ENCODE measurements around the gene TDRD5. TPM values are rescaled to one million over a fixed set of nuclear protein-coding genes. Genes with fewer than 3 reads are reported as not detected.

The TDRD5 gene, protein sequence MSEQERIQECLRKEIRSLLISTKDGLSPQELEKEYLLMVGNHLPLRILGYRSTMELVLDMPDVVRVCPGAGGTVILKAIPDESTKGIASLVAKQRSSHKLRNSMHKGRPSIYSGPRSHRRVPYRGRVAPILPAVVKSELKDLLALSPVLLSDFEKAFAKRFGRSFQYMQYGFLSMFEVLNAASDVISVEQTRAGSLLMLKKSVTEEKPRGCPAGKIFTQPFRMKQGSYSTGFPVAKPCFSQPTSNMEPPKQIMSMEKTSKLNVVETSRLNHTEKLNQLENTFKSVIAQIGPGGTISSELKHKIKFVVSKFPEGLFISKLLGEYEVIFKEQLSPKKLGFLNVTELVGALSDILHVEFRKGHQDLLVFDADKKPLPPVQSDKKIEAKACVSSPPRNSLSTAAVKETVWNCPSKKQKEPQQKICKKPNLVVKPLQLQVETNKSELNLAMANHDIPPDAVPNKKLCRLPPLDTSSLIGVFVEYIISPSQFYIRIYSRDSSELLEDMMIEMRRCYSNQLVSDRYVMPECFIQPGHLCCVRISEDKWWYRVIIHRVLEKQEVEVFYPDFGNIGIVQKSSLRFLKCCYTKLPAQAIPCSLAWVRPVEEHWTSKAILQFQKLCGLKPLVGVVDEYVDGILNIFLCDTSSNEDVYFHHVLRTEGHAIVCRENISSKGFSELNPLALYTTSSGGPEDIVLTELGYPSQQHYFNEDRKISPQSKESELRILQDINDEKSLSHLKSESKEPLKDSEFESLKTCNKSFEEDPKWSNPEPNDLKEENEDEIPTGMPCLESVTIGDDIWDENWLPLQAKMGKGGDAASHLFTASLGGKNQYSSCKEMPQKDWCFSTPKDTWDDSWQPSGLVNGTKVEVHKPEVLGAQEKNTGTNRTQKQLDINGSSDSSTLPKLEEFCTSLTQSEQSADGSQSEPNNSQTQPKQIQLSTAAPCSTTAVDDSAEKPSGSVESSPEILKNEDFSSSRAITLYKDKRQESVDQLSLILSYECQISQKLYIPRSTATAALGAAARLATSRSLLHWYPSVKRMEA
- 1 to 10 TPM in 1 of 4 donors, under 1 TPM in 3; 0.24 to 1.1 (median 0.42) TPM for polyA plus RNA-seq
- long read RNA-seq, donor 1, result 0 reads
- long read RNA-seq, donor 2, result 0 reads
- long read RNA-seq, donor 3, result 0 reads
- long read RNA-seq, donor 4, result 0 reads
- long read RNA-seq, donor 5, result 0 reads
- long read RNA-seq, donor 6, result 0 reads
- long read RNA-seq, donor 7, result 0 reads
- long read RNA-seq, donor 8, result 0 reads
- long read RNA-seq, donor 9, result 0 reads
- long read RNA-seq, donor 10, result 0 reads

GRCh38 chr1:179591592-179592580 is at the start of gene TDRD5:
TDRD5 (plus strand) TSS chr1:179591832; CDS start chr1:179592616, 784 bp downstream.
- peak within 1 kb of the TSS in 2 of 3 donors; percentile 17 to 29 for H3K4me3 ChIP-seq (ENCODE audit: low read depth in 1 of 3, low read length in 3 of 3)
- WGBS, 3 donors, result 19 to 30% (median 24%) methylated on average over 58 to 75 of the region's 75 CpGs
- peaks cover 0 to 5% (median 0%) of the 10 kb centered on the region in 3 donors for H3K4me1 ChIP-seq (ENCODE audit: control insufficient read depth in 3 of 3, insufficient read depth in 2 of 3, low read depth in 1 of 3, low read length in 2 of 3)
- H3K9me3 ChIP-seq (ENCODE audit: control insufficient read depth in 2 of 2, insufficient read depth in 1 of 2, low read depth in 1 of 2, low read length in 1 of 2), result peaks cover 0 to 5% of the 10 kb centered on the region in 2 donors
- no peak within 1 kb of the TSS for H3K27ac ChIP-seq (ENCODE audit: low read depth in 1 of 3, low read length in 2 of 3)
- H3K27me3 ChIP-seq (ENCODE audit: control insufficient read depth in 3 of 3, insufficient read depth in 3 of 3, low read length in 3 of 3), result peaks cover 0 to 12% (median 5%) of the 10 kb centered on the region in 3 donors
- FAIRE-seq (no peak), DNase-seq (peak; percentile 62 to 79)
- H3K36me3 ChIP-seq (ENCODE audit: control insufficient read depth in 3 of 3, insufficient read depth in 2 of 3, low read depth in 1 of 3, low read length in 3 of 3), result no peaks in the 10 kb centered on the region

GRCh38 chr1:179545321-179545720 is 46.3 kb upstream of the TDRD5 start:
- FAIRE-seq, result no peak
- no peaks in the 10 kb centered on the region for H3K4me1 ChIP-seq (ENCODE audit: control insufficient read depth in 3 of 3, insufficient read depth in 2 of 3, low read depth in 1 of 3, low read length in 2 of 3)

GRCh38 chr1:179547021-179547535 is 44.6 kb upstream of the TDRD5 start:
- no peaks in the 10 kb centered on the region for H3K36me3 ChIP-seq (ENCODE audit: control insufficient read depth in 3 of 3, insufficient read depth in 2 of 3, low read depth in 1 of 3, low read length in 3 of 3)
- no peak overlapping the region for H3K27ac ChIP-seq (ENCODE audit: low read depth in 1 of 3, low read length in 2 of 3)
- DNase-seq, result no peak
- H3K9me3 ChIP-seq (ENCODE audit: control insufficient read depth in 2 of 2, insufficient read depth in 1 of 2, low read depth in 1 of 2, low read length in 1 of 2), result no peaks in the 10 kb centered on the region
- H3K27me3 ChIP-seq (ENCODE audit: control insufficient read depth in 3 of 3, insufficient read depth in 3 of 3, low read length in 3 of 3), result no peaks in the 10 kb centered on the region
- 73 to 93% (median 77%) methylated on average over 2 of the region's 2 CpGs for WGBS, 3 donors
- no peaks in the 10 kb centered on the region for H3K4me1 ChIP-seq (ENCODE audit: control insufficient read depth in 3 of 3, insufficient read depth in 2 of 3, low read depth in 1 of 3, low read length in 2 of 3)
- no peak for FAIRE-seq
- H3K4me3 ChIP-seq (ENCODE audit: low read depth in 1 of 3, low read length in 3 of 3), result no peak overlapping the region

More at GRCh38 chr1:179545321-179545720, 46.3 kb upstream of the TDRD5 start:
- no peak for DNase-seq
- 52 to 78% (median 64%) methylated on average over 3 of the region's 3 CpGs for WGBS, 3 donors
- Histone ChIP-seq H3K27ac (ENCODE audit: low read depth in 1 of 3, low read length in 2 of 3) (no peak overlapping the region), H3K4me3 (ENCODE audit: low read depth in 1 of 3, low read length in 3 of 3) (no peak overlapping the region), H3K27me3 (ENCODE audit: control insufficient read depth in 3 of 3, insufficient read depth in 3 of 3, low read length in 3 of 3) (peaks cover 0 to 3% (median 0%) of the 10 kb centered on the region in 3 donors), H3K9me3 (ENCODE audit: control insufficient read depth in 2 of 2, insufficient read depth in 1 of 2, low read depth in 1 of 2, low read length in 1 of 2) (peaks cover 0 to 3% of the 10 kb centered on the region in 2 donors), H3K36me3 (ENCODE audit: control insufficient read depth in 3 of 3, insufficient read depth in 2 of 3, low read depth in 1 of 3, low read length in 3 of 3) (no peaks in the 10 kb centered on the region)

DNA sequence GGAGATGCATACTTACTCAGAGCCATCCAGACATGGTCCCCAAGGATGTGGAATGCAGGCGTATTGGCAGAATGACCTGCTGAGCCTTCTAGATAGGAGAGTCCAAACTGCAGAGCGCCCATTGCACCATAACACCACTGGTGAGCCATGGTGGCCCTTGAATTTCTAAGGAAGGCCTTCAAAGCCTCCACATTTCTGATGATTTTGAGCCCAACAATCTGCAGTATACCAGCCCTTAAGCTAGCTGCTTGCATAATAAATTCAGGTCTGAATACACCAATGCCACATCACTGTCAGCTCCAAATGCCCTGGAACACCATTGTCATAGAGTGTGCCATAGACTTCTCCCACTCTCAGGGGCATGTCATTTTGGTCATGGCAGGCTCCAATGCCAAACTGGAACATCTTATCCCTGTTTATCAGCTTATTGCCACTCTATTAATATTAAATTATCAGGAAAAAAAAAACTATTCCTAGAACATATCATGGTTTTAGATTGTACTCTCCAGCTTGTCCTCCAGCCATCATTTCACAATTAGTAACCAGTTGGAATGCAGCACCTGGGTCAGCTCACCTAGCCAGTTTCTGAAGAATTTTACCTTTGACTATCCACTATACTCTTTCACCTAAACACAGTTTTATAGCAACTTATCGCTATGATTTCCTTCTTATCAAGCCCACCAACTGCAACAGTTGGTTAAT is 42.8 kb upstream of the TDRD5 start:
- Histone ChIP-seq H3K27me3 (ENCODE audit: control insufficient read depth in 3 of 3, insufficient read depth in 3 of 3, low read length in 3 of 3) (no peaks in the 10 kb centered on the region), H3K27ac (ENCODE audit: low read depth in 1 of 3, low read length in 2 of 3) (no peak overlapping the region), H3K36me3 (ENCODE audit: control insufficient read depth in 3 of 3, insufficient read depth in 2 of 3, low read depth in 1 of 3, low read length in 3 of 3) (no peaks in the 10 kb centered on the region), H3K9me3 (ENCODE audit: control insufficient read depth in 2 of 2, insufficient read depth in 1 of 2, low read depth in 1 of 2, low read length in 1 of 2) (no peaks in the 10 kb centered on the region), H3K4me1 (ENCODE audit: control insufficient read depth in 3 of 3, insufficient read depth in 2 of 3, low read depth in 1 of 3, low read length in 2 of 3) (no peaks in the 10 kb centered on the region), H3K4me3 (ENCODE audit: low read depth in 1 of 3, low read length in 3 of 3) (no peak overlapping the region)
- 48 to 59% (median 50%) methylated on average over 3 of the region's 3 CpGs for WGBS, 3 donors
- FAIRE-seq (no peak), DNase-seq (no peak)

DNA sequence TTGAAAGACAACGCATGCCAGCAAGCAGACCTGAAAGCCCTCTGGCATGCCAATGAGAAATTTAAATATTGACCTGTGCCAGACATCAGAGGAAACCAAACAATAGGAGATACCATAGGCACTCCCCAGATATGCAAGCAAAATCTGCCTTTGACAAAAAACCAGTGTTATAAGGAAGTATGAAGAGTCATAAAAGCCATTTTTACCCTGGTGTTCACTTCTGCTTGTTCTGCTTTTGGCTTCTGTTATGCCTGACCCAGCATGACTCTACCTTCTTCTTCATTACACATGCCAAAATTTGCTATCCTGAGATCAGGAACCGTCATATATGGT is 42.3 kb upstream of the TDRD5 start:
- H3K9me3 ChIP-seq (ENCODE audit: control insufficient read depth in 2 of 2, insufficient read depth in 1 of 2, low read depth in 1 of 2, low read length in 1 of 2), result no peaks in the 10 kb centered on the region
- FAIRE-seq (no peak), DNase-seq (no peak)
- H3K4me1 ChIP-seq (ENCODE audit: control insufficient read depth in 3 of 3, insufficient read depth in 2 of 3, low read depth in 1 of 3, low read length in 2 of 3), result no peaks in the 10 kb centered on the region
- H3K36me3 ChIP-seq (ENCODE audit: control insufficient read depth in 3 of 3, insufficient read depth in 2 of 3, low read depth in 1 of 3, low read length in 3 of 3), result no peaks in the 10 kb centered on the region
- 49 to 74% (median 61%) methylated on average over 2 of the region's 2 CpGs for whole genome bisulfite sequencing, 3 donors
- no peaks in the 10 kb centered on the region for H3K27me3 ChIP-seq (ENCODE audit: control insufficient read depth in 3 of 3, insufficient read depth in 3 of 3, low read length in 3 of 3)
- H3K27ac ChIP-seq (ENCODE audit: low read depth in 1 of 3, low read length in 2 of 3), result no peak overlapping the region
- no peak overlapping the region for H3K4me3 ChIP-seq (ENCODE audit: low read depth in 1 of 3, low read length in 3 of 3)

GRCh38 chr1:179550746-179551682 is 40.6 kb upstream of the TDRD5 start:
- WGBS, 3 donors, result 61 to 65% (median 63%) methylated on average over 9 of the region's 9 CpGs
- Histone ChIP-seq H3K27me3 (ENCODE audit: control insufficient read depth in 3 of 3, insufficient read depth in 3 of 3, low read length in 3 of 3) (no peaks in the 10 kb centered on the region), H3K4me3 (ENCODE audit: low read depth in 1 of 3, low read length in 3 of 3) (no peak overlapping the region), H3K9me3 (ENCODE audit: control insufficient read depth in 2 of 2, insufficient read depth in 1 of 2, low read depth in 1 of 2, low read length in 1 of 2) (no peaks in the 10 kb centered on the region), H3K36me3 (ENCODE audit: control insufficient read depth in 3 of 3, insufficient read depth in 2 of 3, low read depth in 1 of 3, low read length in 3 of 3) (no peaks in the 10 kb centered on the region), H3K4me1 (ENCODE audit: control insufficient read depth in 3 of 3, insufficient read depth in 2 of 3, low read depth in 1 of 3, low read length in 2 of 3) (no peaks in the 10 kb centered on the region), H3K27ac (ENCODE audit: low read depth in 1 of 3, low read length in 2 of 3) (no peak overlapping the region)
- FAIRE-seq, result no peak
- no peak for DNase-seq
